HT-29 (cell line): Measurements from ENCODE around the gene MROH7. TPM values are rescaled to one million over a fixed set of nuclear protein-coding genes. Genes with fewer than 3 reads are reported as not detected.

Source experiments
- DNase-seq: peaks from one replicate; pipeline ENCODE4 v3.0.0-alpha.2; 2015; ENCODE audit warnings: low spot score
- total RNA-seq: library from RNA; depleted of rRNA; stranded (reverse); fragments of >200 nt; shearing (Covaris generic); gene quantifications from 2 replicates; pipeline ENCODE4 v1.2.3, GENCODE V29; 2014; rRNA removed

MROH7 gene
- 0.15 and 0.23 TPM in 2 replicates for total RNA-seq

DNA sequence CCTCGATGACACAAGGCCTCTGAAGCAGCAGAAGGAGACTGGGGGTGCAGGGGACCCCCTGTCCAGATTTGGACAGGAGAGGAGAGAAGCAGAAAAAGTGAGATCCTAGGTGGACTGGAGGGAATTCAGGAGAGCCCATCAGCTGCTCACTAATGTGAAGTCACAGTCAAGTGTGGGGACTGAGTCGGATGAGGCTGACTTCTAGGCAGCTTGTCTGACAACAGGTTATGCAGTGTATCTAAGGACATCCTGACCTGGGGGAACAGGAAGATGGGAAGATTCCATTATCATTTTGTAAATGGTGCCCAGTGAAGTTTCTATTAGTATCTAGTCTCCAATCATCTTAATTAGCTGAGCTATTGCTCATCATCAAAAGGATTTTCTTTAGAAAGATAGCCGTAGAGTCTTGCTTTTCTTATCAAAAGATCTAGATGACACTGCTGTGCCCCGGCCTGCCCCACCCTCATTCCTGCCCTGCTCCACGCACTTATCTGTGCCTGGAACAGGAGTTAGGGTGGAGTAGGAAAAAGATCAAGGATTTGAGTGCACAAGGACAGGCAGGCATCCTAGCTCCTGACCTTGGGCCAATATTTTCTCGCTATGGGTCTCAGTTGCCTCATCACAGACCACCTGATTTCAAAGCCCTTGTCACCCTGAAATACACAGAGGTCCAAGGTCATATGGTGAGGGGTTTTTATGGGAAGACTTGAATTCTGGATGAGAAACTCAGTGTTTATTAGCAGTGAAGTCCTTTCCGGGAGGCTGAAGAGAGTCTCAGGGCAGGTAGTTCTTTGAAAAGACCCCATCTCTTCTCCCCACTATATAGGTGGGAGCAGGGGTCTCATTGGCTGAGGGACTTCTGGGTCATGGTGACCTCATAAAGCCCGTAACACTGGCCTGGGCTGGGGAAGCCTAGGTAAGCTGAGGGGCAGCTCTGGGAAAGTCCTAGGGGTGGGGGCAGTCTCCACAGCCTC lies at the start of gene MROH7:
TSS of gene MROH7 (plus strand) at position 924 of the 974 bp plus-strand sequence. CDS start 11,141 bp downstream, outside the sequence.
- peak; percentile 24 for DNase-seq

GRCh38 chr1:54593571-54594160 lies 47.9 kb upstream of the MROH7 start:
- no peak for DNase-seq

DNA sequence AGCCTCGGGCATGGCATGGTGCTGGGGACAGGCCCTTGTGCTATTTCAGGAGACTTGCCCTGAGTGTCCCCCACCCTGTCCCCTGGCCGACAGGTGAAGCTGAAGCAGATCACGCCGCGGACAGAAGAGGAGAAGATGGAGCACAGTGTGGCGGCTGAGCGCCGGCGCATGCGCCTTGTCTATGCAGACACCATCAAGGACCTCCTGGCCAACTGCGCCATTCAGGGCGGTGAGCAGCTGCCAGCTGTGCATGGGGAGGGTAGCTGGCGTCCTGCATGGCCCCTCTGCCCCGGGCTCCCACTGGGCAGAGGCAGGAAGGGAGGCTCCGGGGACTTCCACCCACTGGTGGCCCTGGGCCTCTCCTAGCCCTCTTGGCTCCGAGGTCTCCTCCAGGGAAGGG lies 47.1 kb upstream of the MROH7 start:
- DNase-seq, result no peak

DNA sequence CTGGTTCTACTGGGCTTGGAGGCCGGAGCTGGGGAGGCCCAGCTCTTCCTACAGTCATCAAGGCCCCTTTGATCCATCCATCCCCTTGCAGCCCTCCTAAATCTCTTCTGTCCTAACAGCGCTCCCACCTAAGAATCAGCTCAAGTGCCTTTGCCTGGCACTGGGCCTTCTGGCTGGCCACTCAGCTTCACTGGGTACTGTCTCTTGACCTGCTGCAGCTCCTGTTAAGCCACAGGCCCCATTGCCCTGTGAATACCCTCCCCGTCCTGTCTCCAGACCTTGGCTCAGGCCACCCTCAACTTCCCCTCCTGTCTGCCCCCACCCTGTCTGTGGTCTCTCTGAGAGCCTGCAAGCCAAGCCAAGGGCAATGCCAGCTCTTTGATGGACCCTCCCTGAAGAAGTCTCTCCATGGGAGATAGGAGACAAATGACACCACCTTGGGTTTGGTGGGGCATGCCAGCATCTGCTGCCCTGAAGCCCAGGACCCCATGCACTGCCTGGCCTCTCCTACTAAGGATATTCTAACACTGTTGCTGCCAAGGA lies 45.6 kb upstream of the MROH7 start:
- DNase-seq, result no peak

DNA sequence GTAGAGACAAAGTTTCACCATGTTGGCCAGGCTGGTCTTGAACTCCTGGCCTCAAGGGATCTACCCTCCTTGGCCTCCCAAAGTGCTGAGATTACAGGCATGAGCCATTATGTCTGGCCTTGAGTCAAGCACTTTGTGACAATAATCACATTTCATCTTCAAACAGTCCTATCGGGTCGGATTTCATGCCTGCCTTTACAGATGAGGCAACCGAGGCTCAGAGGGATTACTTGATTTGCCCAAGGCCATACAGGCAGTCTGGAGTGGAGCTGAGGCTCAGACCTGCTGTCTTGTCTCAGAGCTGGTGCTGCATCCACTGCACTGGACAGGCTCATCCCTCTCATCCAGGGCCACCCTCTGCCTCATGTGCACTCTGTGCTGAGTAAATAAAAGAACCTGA lies 44.8 kb upstream of the MROH7 start:
- DNase-seq, result no peak

- no peak for DNase-seq
Measured at GRCh38 chr1:54597455-54598030, 44.0 kb upstream of the MROH7 start.

DNA sequence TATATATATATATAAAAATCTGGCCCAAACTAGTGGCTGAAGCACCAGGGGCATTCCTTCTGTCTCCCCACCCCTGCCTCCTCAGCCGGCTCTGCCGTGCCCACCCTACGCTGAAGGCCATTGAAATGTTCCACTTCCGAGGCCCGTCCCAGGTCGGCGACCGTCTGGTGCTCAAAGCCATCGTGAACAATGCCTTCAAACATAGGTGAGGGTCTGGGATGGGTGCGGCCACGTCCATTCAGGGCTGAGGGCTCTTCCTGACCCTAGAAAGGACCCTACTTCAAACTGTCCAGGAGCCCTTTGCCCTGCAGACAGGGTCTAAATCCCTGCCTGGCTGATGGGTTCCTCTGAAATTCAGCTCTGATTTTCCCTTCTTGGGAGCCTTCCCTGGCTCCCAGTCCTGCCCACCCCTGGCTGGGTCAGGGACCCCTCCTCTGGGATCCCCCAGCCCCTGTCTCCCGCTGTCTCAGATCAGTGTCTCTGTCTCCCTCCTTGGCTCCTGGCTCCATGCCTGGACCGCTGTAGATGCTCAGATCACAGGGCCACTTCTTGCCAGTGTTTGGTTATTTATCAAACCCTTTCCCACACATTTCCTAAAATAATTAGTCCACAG lies 42.3 kb upstream of the MROH7 start:
- no peak for DNase-seq

DNA sequence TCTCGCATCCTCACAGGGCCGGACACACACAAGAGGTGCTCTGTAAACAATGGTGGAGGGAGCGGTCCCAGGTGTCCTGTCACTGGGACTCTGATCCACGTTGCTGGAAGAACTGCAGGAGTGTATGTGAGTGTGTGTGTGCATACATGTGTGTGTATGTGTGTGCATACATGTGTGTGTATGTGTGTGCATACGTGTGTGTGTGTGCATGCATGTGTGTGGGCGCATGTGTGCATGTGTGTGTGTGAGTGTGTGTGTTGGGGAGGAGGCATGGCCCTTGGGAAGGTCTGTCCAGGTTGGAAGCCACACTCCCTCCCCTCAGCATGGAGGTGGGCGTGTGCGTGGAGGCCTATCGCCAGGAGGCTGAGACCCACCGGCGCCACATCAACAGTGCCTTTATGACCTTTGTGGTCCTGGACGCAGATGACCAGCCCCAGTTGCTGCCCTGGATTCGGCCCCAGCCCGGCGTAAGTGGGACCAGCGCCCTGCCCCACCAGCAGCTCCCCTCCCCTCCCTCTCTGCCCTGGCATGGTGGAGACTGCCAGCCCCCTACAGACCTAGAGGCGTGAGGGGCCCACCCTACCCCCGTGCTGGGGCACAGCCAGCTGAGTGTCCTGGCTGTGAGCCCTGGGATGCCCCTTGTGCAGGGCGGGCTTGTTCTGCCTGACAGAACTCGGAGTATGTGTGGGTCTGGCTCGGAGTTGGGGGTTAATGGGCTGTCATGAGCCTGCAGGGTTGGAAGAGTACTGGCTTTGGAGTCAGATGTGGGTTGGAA lies 40.5 kb upstream of the MROH7 start:
- DNase-seq, result no peak

DNA sequence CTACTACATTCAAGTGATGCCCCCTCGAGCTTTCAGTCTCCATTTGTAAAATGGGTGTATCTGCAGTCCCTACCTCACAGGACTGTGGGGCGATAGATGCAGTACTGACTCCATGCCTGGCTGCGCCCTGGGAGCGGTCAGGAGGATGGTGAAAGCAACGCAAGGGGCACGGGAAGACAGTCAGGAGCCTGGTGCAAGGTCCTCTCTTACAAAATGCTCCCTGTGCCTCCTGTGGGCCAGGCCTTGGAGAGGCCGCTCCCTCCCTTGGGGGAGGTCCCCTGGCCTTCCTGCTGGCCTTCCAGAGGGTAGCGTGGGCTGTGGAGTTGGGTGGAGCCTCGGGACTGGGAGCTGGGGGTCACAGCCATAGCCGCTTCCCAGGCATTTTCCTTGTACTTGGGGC lies 39.9 kb upstream of the MROH7 start:
- no peak for DNase-seq

DNA sequence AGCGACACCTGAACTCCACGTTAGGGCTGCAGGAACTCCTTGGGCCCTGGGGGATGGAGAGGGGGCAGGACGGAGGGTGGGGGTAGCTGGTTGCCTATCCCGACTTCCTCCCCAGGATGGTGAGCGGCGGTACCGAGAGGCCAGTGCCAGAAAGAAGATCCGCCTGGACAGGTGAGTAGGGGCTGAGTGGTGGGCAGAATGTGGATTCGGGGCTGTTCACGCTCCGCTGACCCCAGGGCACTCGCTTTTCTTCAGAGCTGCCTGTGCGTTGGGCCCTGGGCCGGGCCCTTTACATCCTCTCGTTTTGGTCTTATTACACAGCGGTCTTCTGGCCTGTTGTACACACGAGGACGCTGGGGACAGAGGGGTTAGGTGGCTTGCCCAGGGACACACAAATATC lies 39.0 kb upstream of the MROH7 start:
- DNase-seq, result no peak

GRCh38 chr1:54603241-54603640 lies 38.3 kb upstream of the MROH7 start:
- no peak for DNase-seq

DNA sequence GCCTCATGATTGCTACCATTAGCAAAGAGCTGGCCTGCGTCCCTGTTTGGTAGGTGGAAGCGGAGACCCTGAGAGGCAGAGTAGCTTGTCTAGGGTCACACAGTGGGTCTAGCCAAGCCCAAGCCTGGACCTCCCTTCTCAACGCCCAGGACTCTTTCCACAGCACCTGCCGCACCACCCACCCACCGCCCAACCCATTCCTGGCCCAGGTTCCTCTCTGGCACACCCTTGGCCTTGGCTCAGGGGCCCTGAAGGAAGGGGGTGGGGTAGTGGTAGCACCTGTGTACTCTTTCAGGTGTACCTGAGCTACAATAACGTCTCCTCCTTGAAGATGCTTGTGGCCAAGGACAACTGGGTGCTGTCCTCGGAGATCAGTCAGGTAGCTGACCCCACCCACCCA lies 37.5 kb upstream of the MROH7 start:
- DNase-seq, result no peak

DNA sequence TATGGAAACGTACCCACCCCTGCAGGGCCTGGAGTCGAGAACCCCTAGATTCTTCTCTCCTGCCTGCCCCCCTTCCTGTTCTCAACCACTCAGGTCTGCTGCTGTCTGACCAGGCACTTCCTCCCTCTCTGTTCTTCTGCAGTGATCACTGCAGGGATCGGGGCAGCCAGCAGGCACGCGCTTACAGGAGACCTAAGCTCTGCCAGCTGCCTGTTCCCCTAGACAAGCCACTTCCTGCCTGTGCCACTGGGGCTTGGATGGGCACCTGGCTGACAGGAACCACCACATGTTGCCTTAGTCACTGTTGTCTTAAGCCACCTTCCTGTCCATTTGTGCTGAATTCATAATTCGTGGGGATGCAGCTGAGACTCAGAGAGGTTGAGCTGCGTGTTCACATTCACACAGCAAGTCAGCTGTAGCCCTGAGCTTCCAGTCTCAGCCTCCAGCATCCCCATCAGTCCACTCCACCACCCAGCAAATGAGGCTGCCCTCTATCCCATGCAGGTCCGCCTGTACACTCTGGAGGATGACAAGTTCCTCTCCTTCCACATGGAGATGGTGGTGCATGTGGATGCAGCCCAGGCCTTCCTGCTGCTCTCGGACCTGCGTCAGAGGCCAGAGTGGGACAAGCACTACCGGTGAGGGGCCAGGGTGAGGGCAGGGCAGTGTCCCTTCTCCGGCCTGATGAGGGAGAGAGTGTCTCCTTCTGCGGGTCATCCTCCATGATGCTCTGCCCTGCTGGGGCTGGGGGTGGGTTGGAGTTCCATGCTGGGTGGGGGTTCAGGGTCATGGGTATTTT lies 36.8 kb upstream of the MROH7 start:
- DNase-seq, result no peak

DNA sequence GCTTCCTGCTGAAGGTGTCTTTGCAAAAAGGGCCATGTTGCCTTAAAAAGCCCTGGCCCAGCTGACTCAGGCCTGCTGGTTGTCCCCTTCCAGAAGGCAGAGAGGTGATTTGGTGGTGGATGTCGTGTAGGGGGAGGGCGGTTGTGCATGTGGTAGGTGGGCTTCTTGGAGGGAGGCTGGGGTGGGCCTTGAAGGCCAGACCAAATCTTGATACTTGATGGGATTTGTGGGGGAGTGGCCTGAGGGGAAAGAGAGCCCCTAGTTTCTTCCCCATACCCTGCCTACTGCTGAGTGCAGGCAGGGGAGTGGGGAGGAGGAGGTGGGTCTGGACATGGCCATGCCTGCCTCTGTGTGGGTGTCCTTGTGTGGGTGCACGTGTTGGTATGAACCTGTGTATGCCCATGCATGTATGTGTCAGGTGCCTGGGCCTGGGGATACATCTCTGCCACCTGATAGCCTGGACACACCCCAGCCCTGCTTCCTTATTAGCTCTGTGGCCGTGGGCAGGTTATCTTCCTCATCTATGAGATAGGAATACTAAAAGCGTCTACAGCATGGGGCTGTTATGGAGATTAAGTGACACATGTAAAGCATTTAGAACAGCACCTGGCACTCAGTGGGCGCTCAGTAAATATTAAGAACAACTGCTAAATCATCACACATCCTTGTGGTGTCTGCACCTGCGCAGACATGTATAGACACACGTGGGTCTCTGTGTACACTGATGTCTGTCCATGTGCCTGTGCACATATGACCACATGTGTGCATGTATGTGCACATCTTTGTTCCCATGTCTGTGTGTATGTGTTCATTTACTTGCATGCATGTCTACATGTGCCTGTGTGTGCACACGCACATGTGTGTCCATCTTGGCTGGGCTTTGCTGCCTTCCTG lies 35.2 kb upstream of the MROH7 start:
- no peak for DNase-seq

DNA sequence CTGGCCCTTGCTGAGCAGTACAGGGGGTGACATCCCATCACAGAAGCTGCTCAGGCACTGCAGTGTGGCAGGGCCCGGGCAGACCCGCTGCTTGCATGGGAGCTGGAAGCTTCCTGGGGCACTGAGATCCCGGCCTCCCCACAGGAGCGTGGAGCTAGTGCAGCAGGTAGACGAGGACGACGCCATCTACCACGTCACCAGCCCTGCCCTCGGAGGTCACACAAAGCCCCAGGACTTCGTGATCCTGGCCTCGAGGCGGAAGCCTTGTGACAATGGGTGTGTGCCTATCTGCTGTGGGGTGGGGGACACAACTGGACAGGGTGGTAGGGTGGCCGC lies 34.6 kb upstream of the MROH7 start:
- DNase-seq, result no peak

DNA sequence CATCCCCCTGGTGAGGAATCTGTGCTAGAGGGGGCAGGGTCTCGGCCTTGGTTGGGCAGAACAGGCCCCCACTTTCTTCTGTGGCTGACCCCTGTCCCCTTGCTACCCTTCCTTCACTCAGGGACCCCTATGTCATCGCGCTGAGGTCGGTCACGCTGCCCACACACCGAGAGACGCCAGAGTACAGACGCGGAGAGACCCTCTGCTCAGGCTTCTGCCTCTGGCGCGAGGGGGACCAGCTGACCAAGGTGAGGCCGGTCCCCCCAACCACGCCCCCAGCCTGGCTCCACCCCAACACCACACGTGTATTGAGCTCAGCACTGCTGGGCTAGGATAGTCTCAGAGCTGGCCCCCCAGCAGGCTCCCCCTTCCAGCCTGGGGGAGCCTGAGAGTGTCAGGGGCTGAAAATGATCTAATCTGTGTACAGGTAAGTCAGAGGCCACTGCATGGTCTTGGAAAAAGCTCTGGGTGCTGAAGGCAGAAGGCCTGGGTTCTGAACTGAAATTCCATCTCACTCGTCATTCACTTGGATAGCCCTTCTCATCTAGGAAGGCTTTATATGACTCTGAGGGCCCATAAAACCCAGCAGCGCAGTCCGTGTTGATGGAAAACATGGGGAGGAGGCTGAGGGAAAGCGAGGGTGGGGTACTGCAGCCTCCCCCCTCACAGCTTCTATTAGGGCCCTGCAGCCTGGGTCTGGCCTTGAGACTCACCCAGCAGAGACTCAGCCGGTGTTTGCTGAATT lies 33.6 kb upstream of the MROH7 start:
- no peak for DNase-seq

- DNase-seq, result no peak
Measured at GRCh38 chr1:54608566-54609230, 32.9 kb upstream of the MROH7 start.

- DNase-seq, result no peak
Measured at GRCh38 chr1:54609301-54609921, 32.2 kb upstream of the MROH7 start.
